ENCODE data around the gene SSR4.

Gene SSR4

GRCh38 chrX:153831429-153832150, 37.1 kb downstream of the SSR4 start:
- DNase-seq: no peak

DNA sequence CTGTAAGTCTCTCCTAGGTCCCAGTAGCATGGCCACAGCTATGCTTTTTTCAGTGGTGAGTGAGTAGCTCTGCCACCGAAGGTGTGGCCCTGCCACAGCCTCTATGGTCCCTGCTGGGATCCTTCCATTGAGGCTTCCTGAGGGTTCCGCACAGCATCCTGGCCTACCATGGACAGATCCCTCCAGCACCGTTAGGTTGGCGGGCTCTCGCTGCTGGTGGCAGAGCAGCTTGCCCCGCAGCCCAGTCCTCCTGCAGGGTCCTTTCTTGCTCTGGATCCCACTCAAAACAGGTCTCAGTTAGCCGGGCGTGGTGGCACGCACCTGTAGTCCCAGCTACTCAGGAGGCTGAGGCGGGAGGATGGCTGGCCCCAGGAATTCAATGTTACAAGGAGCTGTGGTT, 38.3 kb downstream of the SSR4 start:
- DNase-seq: no peak

GRCh38 chrX:153836921-153837320, 42.5 kb downstream of the SSR4 start:
- DNase-seq: no peak

GRCh38 chrX:153844509-153845082, 50.1 kb downstream of the SSR4 start:
- DNase-seq: no peak

GRCh38 chrX:153845195-153845594, 50.7 kb downstream of the SSR4 start:
- DNase-seq: no peak

DNA sequence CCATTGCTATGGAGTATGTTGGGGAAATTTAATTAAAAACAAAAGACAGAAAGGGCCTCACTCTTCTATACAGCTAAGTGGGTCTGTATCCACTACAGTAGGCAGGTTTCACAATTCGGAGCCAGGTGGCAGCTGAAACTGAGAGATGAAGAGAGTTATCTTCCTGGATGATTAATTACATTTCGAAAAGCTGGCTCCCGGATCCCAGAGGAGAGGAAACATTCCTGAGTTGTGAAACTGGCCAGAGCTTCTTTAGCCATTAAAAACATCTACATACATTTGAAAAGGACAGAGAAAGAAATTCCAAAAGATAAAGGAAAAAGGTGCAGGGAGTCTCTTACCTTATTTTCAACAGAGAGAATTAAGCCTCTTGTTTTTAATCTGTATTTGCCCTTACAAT, 51.4 kb downstream of the SSR4 start:
- no peak for DNase-seq
